Measurements from ENCODE around the gene VIM.

DNA sequence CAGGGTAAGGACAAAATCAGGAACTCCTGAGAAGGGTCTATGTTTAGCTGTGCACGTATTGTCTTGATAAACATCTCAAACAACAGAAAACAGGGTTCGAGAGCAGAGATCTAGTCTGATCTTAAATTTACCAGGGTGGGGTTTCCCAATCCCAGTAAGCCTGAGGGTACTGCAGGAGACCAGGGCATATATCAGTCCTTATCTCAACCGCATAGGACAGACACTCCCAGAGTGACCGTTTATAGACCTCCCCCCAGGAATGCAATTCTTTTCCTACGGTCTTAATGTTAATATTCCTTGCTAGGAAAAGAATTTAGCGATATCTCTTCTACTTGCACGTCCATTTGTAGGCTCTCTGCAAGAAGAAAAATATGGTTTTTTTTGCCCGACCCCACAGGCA is 35.5 kb downstream of the VIM start:
- TF ChIP-seq POLR2A (IDR thresholded peaks at IDR 0.05; ENCODE audit: low read depth, low read length) (no peak), EGR1 (IDR thresholded peaks at IDR 0.05; ENCODE audit: borderline replicate concordance in 1 of 2, low read depth in 2 of 2, low read length in 2 of 2) (no peak), MYC (IDR thresholded peaks at IDR 0.05; ENCODE audit: insufficient read depth, insufficient read length, insufficient replicate concordance, low read length, severe bottlenecking) (no peak), RCOR1 (conservative IDR thresholded peaks at IDR 0.05; ENCODE audit: low read depth, low read length) (no peak), SUPT20H (IDR thresholded peaks at IDR 0.05; ENCODE audit: borderline replicate concordance, control insufficient read depth, low read depth, low read length) (no peak)
